ENCODE measurements around the gene SPTBN5. TPM values are rescaled to one million over a fixed set of nuclear protein-coding genes. Genes with fewer than 3 reads are reported as not detected.

The SPTBN5 gene
- total RNA-seq, 1 donor from 2014 or later, result 2.1 TPM

DNA sequence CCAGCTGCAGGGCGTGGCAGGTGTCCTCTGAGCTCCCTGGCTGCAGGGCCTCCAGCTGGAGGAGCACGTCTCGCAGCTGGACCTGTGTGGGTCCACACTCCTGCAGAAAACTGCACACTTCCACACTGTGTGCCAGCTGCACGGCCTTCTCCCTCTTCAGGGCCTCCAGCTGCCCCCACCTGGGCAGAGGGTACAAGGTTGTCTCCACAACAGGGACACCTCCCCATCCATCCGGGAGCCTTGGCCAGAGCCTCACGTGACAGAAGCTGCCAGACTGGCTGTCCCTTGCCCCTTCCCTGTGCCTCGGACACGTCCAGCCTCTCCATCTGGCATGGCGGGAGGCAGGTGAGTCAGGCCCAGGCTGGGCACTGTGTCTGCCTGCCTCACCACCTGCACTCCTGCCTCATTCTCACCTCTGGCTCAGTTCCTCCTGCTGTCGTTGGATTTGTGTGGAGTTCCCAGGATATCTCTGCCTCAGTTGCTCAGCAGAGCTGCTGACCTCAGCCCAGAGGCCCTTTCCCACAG, 14.5 kb downstream of the SPTBN5 start:
- no peak overlapping the region for H3K4me3 ChIP-seq
- H3K27me3 ChIP-seq (ENCODE audit: low read depth), result peaks cover 10% of the 10 kb centered on the region
- DNase-seq (no peak), ATAC-seq (no peak)
- no peaks in the 10 kb centered on the region for H3K36me3 ChIP-seq
- peaks cover 17% of the 10 kb centered on the region for H3K4me1 ChIP-seq
- TF ChIP-seq, protein P1, sequence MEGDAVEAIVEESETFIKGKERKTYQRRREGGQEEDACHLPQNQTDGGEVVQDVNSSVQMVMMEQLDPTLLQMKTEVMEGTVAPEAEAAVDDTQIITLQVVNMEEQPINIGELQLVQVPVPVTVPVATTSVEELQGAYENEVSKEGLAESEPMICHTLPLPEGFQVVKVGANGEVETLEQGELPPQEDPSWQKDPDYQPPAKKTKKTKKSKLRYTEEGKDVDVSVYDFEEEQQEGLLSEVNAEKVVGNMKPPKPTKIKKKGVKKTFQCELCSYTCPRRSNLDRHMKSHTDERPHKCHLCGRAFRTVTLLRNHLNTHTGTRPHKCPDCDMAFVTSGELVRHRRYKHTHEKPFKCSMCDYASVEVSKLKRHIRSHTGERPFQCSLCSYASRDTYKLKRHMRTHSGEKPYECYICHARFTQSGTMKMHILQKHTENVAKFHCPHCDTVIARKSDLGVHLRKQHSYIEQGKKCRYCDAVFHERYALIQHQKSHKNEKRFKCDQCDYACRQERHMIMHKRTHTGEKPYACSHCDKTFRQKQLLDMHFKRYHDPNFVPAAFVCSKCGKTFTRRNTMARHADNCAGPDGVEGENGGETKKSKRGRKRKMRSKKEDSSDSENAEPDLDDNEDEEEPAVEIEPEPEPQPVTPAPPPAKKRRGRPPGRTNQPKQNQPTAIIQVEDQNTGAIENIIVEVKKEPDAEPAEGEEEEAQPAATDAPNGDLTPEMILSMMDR (IDR thresholded peaks at IDR 0.05), result no peak
- H3K9me3 ChIP-seq, result no peaks in the 10 kb centered on the region
- H3K27ac ChIP-seq, result no peak overlapping the region
- intact Hi-C loops (cut with DNase I), result no loop called here

DNA sequence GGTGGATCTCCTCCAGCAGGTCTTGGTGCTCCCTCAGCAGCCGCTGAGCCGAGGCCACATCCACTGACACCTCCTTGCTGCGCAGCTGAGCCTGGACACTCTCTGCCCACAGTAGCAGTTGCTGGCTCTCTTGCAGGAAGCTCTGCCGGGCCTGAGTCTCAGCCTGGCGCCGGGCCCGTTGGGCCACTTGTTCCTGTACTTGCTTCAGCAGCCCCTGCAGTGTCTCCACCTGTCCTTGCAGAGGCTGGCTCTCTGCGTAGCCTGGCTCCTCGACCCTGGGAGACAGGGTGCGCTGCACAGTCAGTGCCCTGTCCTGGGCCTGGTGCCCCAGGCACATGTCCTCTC, 15.5 kb downstream of the SPTBN5 start:
- H3K27ac ChIP-seq, result no peak overlapping the region
- no peak for DNase-seq
- peaks cover 10% of the 10 kb centered on the region for H3K27me3 ChIP-seq (ENCODE audit: low read depth)

DNA sequence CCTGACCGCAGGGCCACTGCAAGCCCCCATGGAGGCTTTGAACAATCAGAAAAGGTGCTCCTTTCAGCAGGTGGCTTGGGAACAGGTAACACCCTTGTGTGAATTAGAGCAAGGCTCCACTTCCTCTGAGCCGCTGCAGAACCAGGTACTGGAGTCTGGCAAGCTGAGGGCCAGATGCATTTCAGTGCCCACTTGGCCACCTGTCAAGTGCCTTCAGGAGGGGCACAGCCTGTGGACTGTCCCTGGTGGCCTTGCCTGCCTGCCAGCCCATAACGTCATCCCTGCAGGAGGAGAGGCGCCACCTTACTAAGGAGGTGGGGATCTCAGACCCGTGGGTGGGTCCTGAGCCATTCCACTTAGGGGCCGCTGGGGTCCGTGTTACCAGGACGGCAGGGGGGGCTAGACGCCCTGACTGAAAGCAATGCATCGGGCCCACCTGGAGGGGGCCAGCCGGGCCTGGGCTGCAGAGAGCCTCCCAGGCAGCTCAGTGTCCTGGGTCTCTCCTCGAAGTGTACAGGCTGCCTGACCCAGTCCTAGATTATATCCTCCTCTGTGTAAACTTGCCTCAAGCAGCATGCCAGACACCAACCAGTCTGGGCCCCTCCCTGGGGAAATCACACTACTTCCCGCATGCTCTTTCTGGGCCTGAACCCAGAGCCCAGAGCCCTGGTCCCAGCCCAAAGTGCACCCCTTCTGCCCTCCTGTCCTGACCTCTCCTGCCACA, 16.1 kb downstream of the SPTBN5 start:
- peaks cover 10% of the 10 kb centered on the region for H3K27me3 ChIP-seq (ENCODE audit: low read depth)
- no peak overlapping the region for H3K4me3 ChIP-seq
- TF ChIP-seq, protein P1 (IDR thresholded peaks at IDR 0.05), result no peak
- intact Hi-C loops (cut with DNase I), result no loop called here
- no peaks in the 10 kb centered on the region for H3K9me3 ChIP-seq
- H3K27ac ChIP-seq, result no peak overlapping the region
- peaks cover 14% of the 10 kb centered on the region for H3K4me1 ChIP-seq
- no peaks in the 10 kb centered on the region for H3K36me3 ChIP-seq
- DNase-seq, result no peak
- ATAC-seq, result peak in 1 of 2 donors; percentile 45

More for the DNA sequence above, 15.5 kb downstream of the SPTBN5 start:
- TF ChIP-seq, protein P1 (IDR thresholded peaks at IDR 0.05), result no peak
- ATAC-seq, result peak in 1 of 2 donors; percentile 25
- Histone ChIP-seq H3K9me3 (no peaks in the 10 kb centered on the region), H3K36me3 (no peaks in the 10 kb centered on the region), H3K4me3 (no peak overlapping the region), H3K4me1 (peaks cover 17% of the 10 kb centered on the region)
- intact Hi-C loops (cut with DNase I), result no loop called here

DNA sequence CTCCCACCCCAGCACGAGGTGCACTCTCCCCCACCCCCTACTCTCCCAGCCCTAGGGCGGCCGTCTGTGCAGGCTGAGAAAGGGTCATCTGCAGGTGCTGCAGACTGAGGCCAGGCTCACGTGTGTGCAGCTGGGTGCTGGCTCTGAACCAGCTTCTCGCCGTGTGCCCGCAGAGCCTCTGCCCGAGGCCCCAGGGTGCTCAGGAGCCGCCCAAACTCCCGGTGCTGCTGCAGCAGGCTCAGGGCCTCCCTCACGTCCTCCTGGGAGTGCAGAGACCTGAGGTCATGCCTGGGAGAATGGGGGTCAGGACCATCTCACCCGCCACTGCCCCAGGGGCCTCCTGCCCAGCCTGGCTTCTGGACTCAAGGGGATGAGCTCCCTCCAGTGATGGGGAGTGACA, 17.2 kb downstream of the SPTBN5 start:
- TF ChIP-seq, protein P1 (IDR thresholded peaks at IDR 0.05), result no peak
- intact Hi-C loops (cut with DNase I), result no loop called here
- DNase-seq, result no peak
- ATAC-seq, result no peak
- Histone ChIP-seq H3K4me1 (peaks cover 3% of the 10 kb centered on the region), H3K36me3 (no peaks in the 10 kb centered on the region), H3K4me3 (no peak overlapping the region), H3K27me3 (ENCODE audit: low read depth) (peaks cover 10% of the 10 kb centered on the region), H3K9me3 (no peaks in the 10 kb centered on the region), H3K27ac (no peak overlapping the region)

DNA sequence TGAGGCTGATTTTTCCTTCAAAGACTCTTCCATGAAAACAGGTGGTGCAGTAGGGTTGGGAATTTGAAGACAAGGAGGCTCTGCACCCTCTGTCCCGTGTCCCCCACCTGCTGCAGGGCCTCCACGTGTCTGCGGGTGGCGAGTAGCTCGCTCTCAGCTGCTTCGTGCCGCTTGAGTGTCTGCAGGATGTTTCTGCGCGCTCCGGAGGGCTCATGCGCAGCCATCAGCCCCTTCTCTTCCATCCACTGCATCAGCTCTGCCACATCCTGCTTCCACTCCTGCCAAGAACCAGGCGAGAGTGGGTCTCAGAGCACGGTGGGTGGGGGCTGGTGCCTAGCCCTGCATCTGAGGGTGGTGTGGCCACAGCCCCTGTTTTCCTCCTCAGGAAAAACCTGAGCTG, 17.8 kb downstream of the SPTBN5 start:
- Histone ChIP-seq H3K27ac (no peak overlapping the region), H3K36me3 (no peaks in the 10 kb centered on the region), H3K9me3 (no peaks in the 10 kb centered on the region), H3K4me1 (no peaks in the 10 kb centered on the region), H3K27me3 (ENCODE audit: low read depth) (peaks cover 8% of the 10 kb centered on the region), H3K4me3 (no peak overlapping the region)
- no peak for ATAC-seq
- intact Hi-C loops (cut with DNase I), result no loop called here
- no peak for DNase-seq
- TF ChIP-seq, protein P1 (IDR thresholded peaks at IDR 0.05), result no peak

Measured in lower lobe of right lung (tissue), 2 donors.